ENCODE data around the gene FAM163A. TPM values are rescaled to one million over a fixed set of nuclear protein-coding genes. Genes with fewer than 3 reads are reported as not detected.

The FAM163A gene
- polyA plus RNA-seq, 3 donors: not detected

- Histone ChIP-seq H3K79me2 (ENCODE audit: insufficient read depth, low read length) (no peaks in the 10 kb centered on the region), H2AFZ (ENCODE audit: insufficient read depth, low read depth, low read length, poor library complexity, severe bottlenecking) (no peak overlapping the region), H3K27ac (ENCODE audit: low read depth in 1 of 2, low read length in 2 of 2) (no peak overlapping the region), H3K4me2 (replicated peaks; ENCODE audit: extremely low read depth, low read length, poor library complexity, severe bottlenecking) (peak overlapping the region; percentile 55), H4K20me1 (ENCODE audit: insufficient read depth, low read length) (no peaks in the 10 kb centered on the region), H3K4me1 (ENCODE audit: control insufficient read depth in 1 of 2, insufficient read depth in 2 of 2, low read length in 2 of 2) (peaks cover 7 to 18% of the 10 kb centered on the region in 2 donors), H3K9me3 (replicated peaks in 1 of 2; ENCODE audit: control insufficient read depth in 1 of 2, insufficient read depth in 1 of 2, low read length in 2 of 2) (peaks cover 0 to 23% of the 10 kb centered on the region in 2 donors), H3K36me3 (replicated peaks in 1 of 2; ENCODE audit: control insufficient read depth in 1 of 2, insufficient read depth in 2 of 2, low read length in 2 of 2) (no peaks in the 10 kb centered on the region), H3K4me3 (replicated peaks in 1 of 3; ENCODE audit: low read depth in 2 of 3, low read length in 3 of 3) (peak overlapping the region in 1 of 3 experiments; percentile 49), H3K9ac (ENCODE audit: insufficient read depth, low read length, poor library complexity, severe bottlenecking) (no peak overlapping the region), H3K27me3 (ENCODE audit: control insufficient read depth in 2 of 2, insufficient read depth in 2 of 2, low read length in 2 of 2) (peaks cover 60 to 62% of the 10 kb centered on the region in 2 donors)
- H3K9me3 Mint-ChIP-seq: peaks cover 0 to 15% (median 10%) of the 10 kb centered on the region in 7 donors
- intact Hi-C loops (cut with micrococcal nuclease): no loop called here
- H3K27ac Mint-ChIP-seq: no peak overlapping the region
- H3K4me3 Mint-ChIP-seq: peak overlapping the region in 1 of 2 donors; percentile 81
- 3% methylated on average over 79 of the region's 85 CpGs for WGBS (ENCODE audit: insufficient coverage)
- TF ChIP-seq CTCF (IDR thresholded peaks at IDR 0.05): no peak
- H3K4me1 Mint-ChIP-seq: peaks cover 11% of the 10 kb centered on the region
- no peaks in the 10 kb centered on the region for H3K36me3 Mint-ChIP-seq
- DNase-seq: no peak
- peaks cover 56 to 85% (median 74%) of the 10 kb centered on the region in 3 donors for H3K27me3 Mint-ChIP-seq (ENCODE audit: low read depth in 3 of 3)
Observed at GRCh38 chr1:179743679-179744400, 749 bp downstream of the FAM163A start.

- WGBS (ENCODE audit: insufficient coverage): 57% methylated on average over 36 of the region's 37 CpGs
- peaks cover 7 to 18% of the 10 kb centered on the region in 2 donors for H3K4me1 ChIP-seq (ENCODE audit: control insufficient read depth in 1 of 2, insufficient read depth in 2 of 2, low read length in 2 of 2)
- peak overlapping the region; percentile 55 for H3K4me2 ChIP-seq (replicated peaks; ENCODE audit: extremely low read depth, low read length, poor library complexity, severe bottlenecking)
- no peak overlapping the region for H2AFZ ChIP-seq (ENCODE audit: insufficient read depth, low read depth, low read length, poor library complexity, severe bottlenecking)
- no peak for DNase-seq
- peaks cover 62% of the 10 kb centered on the region in 2 donors for H3K27me3 ChIP-seq (ENCODE audit: control insufficient read depth in 2 of 2, insufficient read depth in 2 of 2, low read length in 2 of 2)
- no peaks in the 10 kb centered on the region for H3K79me2 ChIP-seq (ENCODE audit: insufficient read depth, low read length)
- H3K36me3 ChIP-seq (replicated peaks in 1 of 2; ENCODE audit: control insufficient read depth in 1 of 2, insufficient read depth in 2 of 2, low read length in 2 of 2): no peaks in the 10 kb centered on the region
- H3K9me3 Mint-ChIP-seq: peaks cover 0 to 15% (median 10%) of the 10 kb centered on the region in 7 donors
- peaks cover 54 to 84% (median 75%) of the 10 kb centered on the region in 3 donors for H3K27me3 Mint-ChIP-seq (ENCODE audit: low read depth in 3 of 3)
- H3K4me3 Mint-ChIP-seq: peak overlapping the region in 1 of 2 donors; percentile 81
- peaks cover 11% of the 10 kb centered on the region for H3K4me1 Mint-ChIP-seq
- no peaks in the 10 kb centered on the region for H3K36me3 Mint-ChIP-seq
- H4K20me1 ChIP-seq (ENCODE audit: insufficient read depth, low read length): no peaks in the 10 kb centered on the region
- H3K4me3 ChIP-seq (replicated peaks in 1 of 3; ENCODE audit: low read depth in 2 of 3, low read length in 3 of 3): peak overlapping the region in 1 of 3 experiments; percentile 49
- no peak overlapping the region for H3K9ac ChIP-seq (ENCODE audit: insufficient read depth, low read length, poor library complexity, severe bottlenecking)
- TF ChIP-seq CTCF (IDR thresholded peaks at IDR 0.05): no peak
- intact Hi-C loops (cut with micrococcal nuclease): no loop called here
- peaks cover 0 to 23% of the 10 kb centered on the region in 2 donors for H3K9me3 ChIP-seq (replicated peaks in 1 of 2; ENCODE audit: control insufficient read depth in 1 of 2, insufficient read depth in 1 of 2, low read length in 2 of 2)
- no peak overlapping the region for H3K27ac ChIP-seq (ENCODE audit: low read depth in 1 of 2, low read length in 2 of 2)
- no peak overlapping the region for H3K27ac Mint-ChIP-seq
Observed at GRCh38 chr1:179744401-179745130, 1.5 kb downstream of the FAM163A start.
